Coronary artery (tissue), 2 donors: ENCODE results near the gene SLC19A1.
A peak's percentile ranks its signal among the peaks of the same experiment; 100 is the strongest.

Experiments
- DNase-seq: peaks from one replicate; pipeline ENCODE4 v3.0.0-alpha.2; 2017; ENCODE audit warnings: low spot score
- H3K27ac ChIP-seq, 2 donors: fragments of 200-600 bp; sonication (generic); one replicate each; pipeline ENCODE4 v1.5.1; 2016 to 2019
- H3K4me3 ChIP-seq: fragments of 200-600 bp; sonication (generic); 2 replicates; pipeline ENCODE4 v1.5.1; 2016; ENCODE audit warnings: mild to moderate bottlenecking, moderate library complexity
- CTCF ChIP-seq: fragments of 200-600 bp; sonication (generic); IDR thresholded peaks from one replicate; pipeline ENCODE4 v1.5.1; 2019; ENCODE audit warnings: antibody characterized with exemption

The SLC19A1 gene

DNA sequence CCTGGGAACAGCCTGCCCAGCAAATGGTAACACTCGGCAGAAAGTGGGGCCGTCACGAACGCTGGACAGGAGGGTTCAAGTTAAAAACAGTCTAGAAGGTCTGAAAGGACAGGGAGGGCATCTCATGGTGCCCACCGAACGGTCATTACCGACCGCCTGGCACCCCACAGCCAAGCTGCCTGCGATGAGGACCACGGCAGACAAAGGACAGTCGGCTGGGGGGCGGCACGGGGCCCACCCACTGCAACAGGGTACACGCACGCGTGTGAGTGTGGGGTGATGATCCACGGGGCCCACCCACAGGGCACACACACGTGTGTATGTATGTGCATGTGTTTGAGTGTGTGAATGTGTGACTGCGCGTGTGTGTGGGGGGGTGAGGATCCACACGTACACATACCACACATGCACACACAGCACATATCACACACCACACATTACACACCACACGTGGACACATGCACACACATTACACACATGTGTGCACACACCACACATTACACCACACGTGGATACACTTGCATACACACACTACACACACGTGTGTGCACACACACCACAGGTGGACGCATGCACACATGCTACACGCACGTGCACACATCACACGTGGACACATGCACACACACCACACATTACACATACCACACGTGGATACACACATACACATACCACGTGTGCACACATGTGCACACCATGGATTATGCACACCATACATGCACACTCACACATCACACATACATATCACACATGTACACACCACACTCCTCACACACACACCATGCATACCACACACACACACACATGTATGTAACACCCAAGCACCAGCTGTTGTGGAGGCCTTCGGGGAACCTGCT, 63.2 kb downstream of the SLC19A1 start:
- TF ChIP-seq CTCF: no peak
- no peak overlapping the region for H3K4me3 ChIP-seq
- H3K27ac ChIP-seq: peak overlapping the region in 1 of 2 donors; percentile 78
- no peak for DNase-seq

DNA sequence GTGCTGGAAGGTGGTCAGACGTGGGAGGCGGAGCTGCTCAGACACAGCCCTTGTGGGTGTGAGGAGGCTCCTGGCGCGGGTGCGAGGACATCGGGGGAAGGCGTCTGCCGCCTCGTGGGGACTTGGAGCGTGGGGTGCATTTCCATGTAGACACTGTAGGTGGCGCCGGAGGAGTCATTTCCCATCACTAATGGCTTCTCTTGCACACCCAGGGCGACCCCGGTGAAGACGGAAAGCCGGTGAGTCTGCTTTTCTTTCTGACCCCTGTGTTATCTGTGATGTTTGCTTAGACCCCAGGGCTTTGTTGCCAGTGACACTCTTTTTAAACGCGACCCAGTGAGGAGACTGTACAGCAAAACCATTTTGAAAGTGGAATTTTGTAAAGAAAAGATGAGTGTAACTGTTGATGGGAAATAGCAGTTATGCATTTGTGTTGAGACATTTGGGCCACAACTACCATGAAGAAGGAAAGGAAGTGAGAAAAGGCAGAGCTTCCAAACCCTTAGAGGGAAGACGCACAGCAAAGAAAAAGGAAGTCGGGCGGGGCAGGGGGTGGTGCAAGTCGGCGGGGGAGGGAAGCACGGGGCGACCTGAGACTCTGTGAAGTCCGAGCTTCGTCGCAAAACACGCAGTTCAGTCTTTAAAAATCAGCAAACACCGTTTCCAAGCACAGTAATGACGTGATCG, 64.0 kb downstream of the SLC19A1 start:
- TF ChIP-seq CTCF: peak; percentile 68
- no peak for DNase-seq
- peak overlapping the region in 1 of 2 donors; percentile 78 for H3K27ac ChIP-seq
- peak overlapping the region; percentile 41 for H3K4me3 ChIP-seq

DNA sequence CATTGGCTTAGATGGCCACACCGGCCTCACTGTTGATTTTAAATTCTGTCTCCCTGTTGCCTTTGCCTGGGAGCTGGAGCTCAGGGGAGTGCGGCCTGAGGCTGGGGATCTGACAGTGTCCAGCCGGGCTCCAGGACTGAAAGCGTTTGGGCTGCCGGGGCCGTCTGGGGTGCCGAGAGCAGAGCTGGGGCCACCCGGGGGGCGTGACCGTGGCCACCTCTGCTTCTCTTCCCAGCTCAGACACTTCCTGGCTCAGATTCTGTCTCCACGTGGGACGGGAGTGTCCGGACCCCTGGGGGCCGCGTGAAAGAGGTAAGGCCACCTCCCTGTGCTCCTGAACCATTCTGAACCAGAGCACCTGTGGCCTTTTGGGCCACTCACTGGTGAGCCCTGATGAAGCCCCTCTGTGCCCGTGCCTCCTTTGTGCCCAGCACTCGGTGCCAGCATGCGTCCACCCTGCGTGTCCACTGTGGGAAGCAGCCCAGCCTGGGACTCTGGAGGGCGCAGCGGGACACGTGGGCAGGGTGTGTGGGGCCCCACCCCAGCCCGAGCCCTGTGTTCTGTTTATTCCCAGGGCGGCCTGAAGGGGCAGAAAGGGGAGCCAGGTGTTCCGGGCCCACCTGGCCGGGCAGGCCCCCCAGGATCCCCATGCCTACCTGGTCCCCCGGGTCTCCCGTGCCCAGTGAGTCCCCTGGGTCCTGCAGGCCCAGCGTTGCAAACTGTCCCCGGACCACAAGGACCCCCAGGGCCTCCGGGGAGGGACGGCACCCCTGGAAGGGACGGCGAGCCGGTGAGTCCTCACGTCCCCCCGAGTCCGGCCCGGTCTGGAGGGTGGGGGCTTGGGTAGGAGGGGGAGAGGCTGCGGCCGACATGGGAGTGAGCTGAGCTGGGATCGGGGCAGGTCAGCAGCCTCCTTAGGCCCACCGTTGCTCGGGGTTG, 64.8 kb downstream of the SLC19A1 start:
- H3K27ac ChIP-seq: peak overlapping the region in 1 of 2 donors; percentile 78
- peak overlapping the region; percentile 41 for H3K4me3 ChIP-seq
- no peak for TF ChIP-seq CTCF
- DNase-seq: no peak

GRCh38 chr21:45476582-45476981, 65.7 kb downstream of the SLC19A1 start:
- DNase-seq: no peak
- no peak overlapping the region for H3K4me3 ChIP-seq
- TF ChIP-seq CTCF: no peak
- H3K27ac ChIP-seq: no peak overlapping the region

DNA sequence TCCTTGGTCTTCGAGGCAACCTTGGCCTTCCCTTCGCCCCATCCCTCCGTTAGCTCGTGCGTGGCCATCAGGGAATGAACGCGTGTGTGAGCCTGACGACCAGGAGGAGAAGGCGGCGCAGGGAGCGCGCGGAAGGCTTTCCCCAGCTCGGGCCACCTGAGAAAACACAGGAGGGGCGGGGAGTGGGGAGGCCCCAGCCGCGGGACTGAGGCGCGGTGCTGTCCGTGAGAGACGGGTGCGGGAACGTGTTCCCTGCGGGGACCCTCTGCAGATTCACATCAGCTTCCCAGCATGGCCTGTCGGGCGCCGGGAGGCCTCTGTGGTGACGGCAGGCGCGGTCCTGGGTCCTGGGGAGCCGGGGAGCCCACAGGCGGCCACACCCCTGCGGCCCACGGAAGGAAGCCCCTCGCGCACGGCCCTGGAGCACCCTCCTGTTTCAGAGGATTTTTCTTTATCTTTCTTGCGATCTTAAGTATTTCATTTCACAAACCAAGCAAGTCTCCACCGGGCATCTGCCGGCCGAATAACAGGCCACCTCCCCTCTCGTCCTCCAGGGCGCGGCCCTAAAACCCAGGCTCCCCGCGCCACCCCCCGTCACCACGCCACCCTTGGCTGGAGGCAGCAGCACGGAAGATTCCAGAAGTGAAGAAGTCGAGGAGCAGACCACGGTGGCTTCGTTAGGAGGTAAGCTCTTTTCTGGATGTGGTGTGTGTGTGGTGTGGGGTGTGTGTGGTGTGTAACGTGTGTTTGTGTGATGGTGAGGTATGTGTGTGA, 66.3 kb downstream of the SLC19A1 start:
- Histone ChIP-seq H3K27ac (no peak overlapping the region), H3K4me3 (no peak overlapping the region)
- DNase-seq: no peak
- TF ChIP-seq CTCF: no peak

- DNase-seq: no peak
- TF ChIP-seq CTCF: no peak
- Histone ChIP-seq H3K4me3 (no peak overlapping the region), H3K27ac (no peak overlapping the region)
Measured at GRCh38 chr21:45475004-45475685, 67.1 kb downstream of the SLC19A1 start.
